Mucosa of stomach (tissue), 1 donor: ENCODE measurements around the gene DNAJC24.

ENCODE experiments used
- H3K27me3 ChIP-seq: one replicate; pipeline ENCODE4 v1.7.0; 2013; ENCODE audit warnings: mild to moderate bottlenecking, low read length; ENCODE audit not compliant: control insufficient read depth, insufficient read depth
- H3K36me3 ChIP-seq: one replicate; pipeline ENCODE4 v1.7.0; 2013; ENCODE audit warnings: low read length; ENCODE audit not compliant: control insufficient read depth, insufficient read depth
- H3K4me1 ChIP-seq: one replicate; pipeline ENCODE4 v1.7.0; 2013; ENCODE audit warnings: mild to moderate bottlenecking, low read length; ENCODE audit not compliant: control insufficient read depth, insufficient read depth
- H3K4me3 ChIP-seq: one replicate; pipeline ENCODE4 v1.7.0; 2013; ENCODE audit warnings: low read length
- H3K9ac ChIP-seq: one replicate; pipeline ENCODE4 v1.7.0; 2013; ENCODE audit warnings: mild to moderate bottlenecking, low read length, moderate library complexity
- H3K9me3 ChIP-seq: one replicate; pipeline ENCODE4 v1.7.0; 2013; ENCODE audit warnings: mild to moderate bottlenecking, low read length, moderate library complexity; ENCODE audit not compliant: control insufficient read depth
- donor health status: Pancreatic carcinoma.

Gene DNAJC24

DNA sequence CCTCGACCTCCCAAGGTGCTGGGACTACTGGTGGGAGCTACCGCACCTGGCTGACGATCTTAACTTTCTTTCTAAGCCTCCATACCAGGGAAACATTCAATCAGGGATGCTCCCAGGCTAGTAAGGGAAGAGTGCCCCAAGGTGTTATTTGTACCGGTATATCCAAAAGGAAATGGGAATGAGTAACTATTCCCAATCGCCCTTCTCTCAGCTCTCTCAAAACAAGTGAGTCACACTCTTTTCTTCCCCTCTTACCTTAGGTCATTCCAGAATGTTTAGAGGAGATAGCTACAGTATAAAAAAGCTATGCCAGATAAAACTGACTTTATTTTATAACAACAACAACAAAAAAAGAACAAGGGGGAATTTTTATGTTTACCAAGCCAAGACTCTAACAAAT lies 13.8 kb upstream of the DNAJC24 start:
- H3K27me3 ChIP-seq: no peaks in the 10 kb centered on the region
- H3K36me3 ChIP-seq: no peaks in the 10 kb centered on the region
- H3K4me3 ChIP-seq: no peak overlapping the region
- no peaks in the 10 kb centered on the region for H3K4me1 ChIP-seq
- H3K9ac ChIP-seq: no peak overlapping the region
- no peaks in the 10 kb centered on the region for H3K9me3 ChIP-seq

DNA sequence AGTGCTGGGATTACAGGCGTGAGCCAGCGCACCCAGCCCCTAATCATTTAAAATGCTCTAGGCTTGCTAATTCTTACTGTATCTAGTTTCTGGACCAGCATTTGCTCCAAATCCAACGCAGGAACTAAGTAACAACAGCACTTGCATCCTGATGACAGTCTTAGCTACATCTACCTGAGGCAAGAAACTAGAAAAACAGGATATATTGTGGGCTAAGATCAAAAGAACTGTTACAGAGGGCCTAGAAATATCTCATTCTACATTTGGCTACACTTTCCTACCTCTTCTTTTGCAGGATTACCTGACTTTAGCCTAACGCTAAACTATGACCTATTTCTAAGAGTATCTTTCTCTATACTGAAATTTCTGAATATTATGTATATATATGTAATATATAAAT lies 7.9 kb upstream of the DNAJC24 start:
- H3K9ac ChIP-seq: no peak overlapping the region
- H3K4me3 ChIP-seq: no peak overlapping the region
- H3K9me3 ChIP-seq: no peaks in the 10 kb centered on the region
- H3K27me3 ChIP-seq: no peaks in the 10 kb centered on the region
- no peaks in the 10 kb centered on the region for H3K4me1 ChIP-seq
- no peaks in the 10 kb centered on the region for H3K36me3 ChIP-seq

DNA sequence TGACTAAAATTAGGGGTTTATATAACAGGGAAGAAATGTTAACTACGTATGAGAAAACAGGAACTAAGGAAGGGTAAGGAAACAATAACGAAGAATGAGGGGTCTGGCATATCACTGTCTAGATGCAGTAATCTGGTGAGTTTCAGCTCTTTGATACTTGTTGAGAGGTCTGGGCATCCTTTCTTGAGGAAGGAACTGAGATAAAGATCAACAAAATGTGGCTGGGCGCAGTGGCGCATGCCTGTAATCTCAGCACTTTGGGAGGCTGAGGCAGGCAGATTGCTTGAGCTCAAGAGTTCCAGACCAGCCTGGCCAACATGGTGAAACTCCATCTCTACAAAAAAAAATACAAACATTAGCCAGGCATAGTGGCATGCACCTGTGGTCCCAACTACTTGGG lies 2.9 kb upstream of the DNAJC24 start:
- no peaks in the 10 kb centered on the region for H3K36me3 ChIP-seq
- H3K9ac ChIP-seq: no peak overlapping the region
- no peaks in the 10 kb centered on the region for H3K4me1 ChIP-seq
- no peak overlapping the region for H3K4me3 ChIP-seq
- no peaks in the 10 kb centered on the region for H3K27me3 ChIP-seq
- H3K9me3 ChIP-seq: no peaks in the 10 kb centered on the region

DNA sequence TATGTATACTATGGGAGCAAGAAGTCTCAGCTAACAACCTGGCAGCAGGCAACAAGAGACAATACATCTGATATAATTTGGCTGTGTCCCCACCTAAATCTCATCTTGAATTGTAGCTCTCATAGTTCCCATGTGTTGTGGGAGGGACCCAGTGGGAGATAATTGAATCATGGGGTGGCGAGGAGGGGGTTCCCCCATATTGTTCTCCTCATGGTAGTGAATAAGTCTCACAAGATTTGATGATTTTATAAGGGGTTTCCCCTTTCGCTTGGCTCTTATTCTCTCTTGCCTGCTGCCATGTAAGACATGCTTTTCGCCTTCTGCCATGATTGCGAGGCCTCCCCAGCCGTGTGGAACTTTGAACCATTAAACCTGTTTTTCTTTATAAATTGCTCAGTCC lies 6.2 kb downstream of the DNAJC24 start:
- Histone ChIP-seq H3K27me3 (no peaks in the 10 kb centered on the region), H3K9me3 (no peaks in the 10 kb centered on the region), H3K4me1 (no peaks in the 10 kb centered on the region), H3K4me3 (no peak overlapping the region), H3K36me3 (no peaks in the 10 kb centered on the region), H3K9ac (no peak overlapping the region)

DNA sequence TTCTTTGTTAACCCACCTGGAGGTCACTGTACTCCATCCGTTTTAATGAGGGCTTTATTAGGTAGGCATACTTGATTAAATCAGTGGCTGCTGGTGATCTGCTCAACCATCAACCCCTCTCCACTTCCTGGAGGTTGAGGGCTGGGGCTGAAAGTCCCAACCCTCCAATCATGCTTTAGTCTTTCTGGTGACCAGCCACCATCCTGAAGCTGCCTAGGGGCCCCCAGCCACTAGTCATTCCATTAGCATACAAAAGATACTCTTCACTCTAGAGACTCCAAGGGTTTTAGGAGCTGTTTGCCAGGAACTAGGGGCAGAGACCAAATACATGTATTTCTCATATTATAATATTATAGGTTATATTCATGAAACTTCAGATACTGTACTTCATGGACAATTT lies 13.5 kb downstream of the DNAJC24 start:
- no peaks in the 10 kb centered on the region for H3K9me3 ChIP-seq
- H3K9ac ChIP-seq: no peak overlapping the region
- no peaks in the 10 kb centered on the region for H3K4me1 ChIP-seq
- H3K4me3 ChIP-seq: no peak overlapping the region
- H3K36me3 ChIP-seq: no peaks in the 10 kb centered on the region
- H3K27me3 ChIP-seq: no peaks in the 10 kb centered on the region

DNA sequence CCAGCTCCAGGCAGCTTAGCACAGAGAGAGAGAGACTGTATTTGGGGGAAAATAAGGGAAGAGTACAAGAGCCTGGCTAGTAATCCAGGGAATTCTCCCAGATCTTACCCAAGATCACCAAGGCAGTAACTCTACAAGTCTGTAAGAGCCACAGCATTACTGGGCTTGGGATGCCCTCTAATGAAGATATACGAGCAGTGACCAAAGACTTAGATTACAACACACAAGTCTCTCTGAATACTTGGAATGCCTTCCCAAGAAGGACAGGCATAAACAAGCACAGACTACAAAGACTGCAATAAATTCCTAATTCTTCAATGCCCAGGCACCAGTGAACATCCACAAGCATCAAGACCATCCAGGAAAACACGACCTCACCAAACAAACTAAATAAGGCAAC lies 17.7 kb downstream of the DNAJC24 start:
- no peaks in the 10 kb centered on the region for H3K27me3 ChIP-seq
- H3K9me3 ChIP-seq: no peaks in the 10 kb centered on the region
- H3K36me3 ChIP-seq: no peaks in the 10 kb centered on the region
- no peaks in the 10 kb centered on the region for H3K4me1 ChIP-seq
- no peak overlapping the region for H3K4me3 ChIP-seq
- no peak overlapping the region for H3K9ac ChIP-seq

DNA sequence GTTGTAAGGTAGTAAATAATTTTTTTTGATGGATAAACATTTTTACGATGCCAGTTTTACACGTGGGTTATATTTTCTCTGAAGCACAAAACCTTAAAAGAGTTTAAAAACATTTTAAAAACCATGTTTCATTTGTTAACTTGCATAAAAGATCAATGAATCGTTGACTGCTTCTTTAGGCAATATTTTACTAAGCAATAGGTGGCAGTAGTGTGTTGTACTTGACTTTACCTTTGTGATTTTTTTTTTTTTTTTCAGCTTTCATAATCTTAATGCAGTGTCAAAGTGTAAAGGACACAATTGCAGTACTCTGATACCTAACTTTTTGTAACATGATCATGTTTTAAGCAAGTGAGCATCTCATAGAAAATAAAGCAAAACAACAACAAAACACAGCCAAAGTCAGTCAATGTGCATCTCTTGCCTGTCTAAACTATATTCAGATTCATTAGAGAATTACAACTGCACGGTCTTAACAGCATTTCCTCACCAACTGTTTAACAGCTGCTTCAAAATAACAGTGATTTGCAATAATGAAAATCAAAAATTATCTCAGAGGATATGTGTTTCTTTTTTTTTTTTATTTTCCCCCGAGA lies 27.7 kb downstream of the DNAJC24 start:
- Histone ChIP-seq H3K9ac (no peak overlapping the region), H3K4me1 (no peaks in the 10 kb centered on the region), H3K36me3 (no peaks in the 10 kb centered on the region), H3K27me3 (no peaks in the 10 kb centered on the region), H3K4me3 (no peak overlapping the region), H3K9me3 (no peaks in the 10 kb centered on the region)

DNA sequence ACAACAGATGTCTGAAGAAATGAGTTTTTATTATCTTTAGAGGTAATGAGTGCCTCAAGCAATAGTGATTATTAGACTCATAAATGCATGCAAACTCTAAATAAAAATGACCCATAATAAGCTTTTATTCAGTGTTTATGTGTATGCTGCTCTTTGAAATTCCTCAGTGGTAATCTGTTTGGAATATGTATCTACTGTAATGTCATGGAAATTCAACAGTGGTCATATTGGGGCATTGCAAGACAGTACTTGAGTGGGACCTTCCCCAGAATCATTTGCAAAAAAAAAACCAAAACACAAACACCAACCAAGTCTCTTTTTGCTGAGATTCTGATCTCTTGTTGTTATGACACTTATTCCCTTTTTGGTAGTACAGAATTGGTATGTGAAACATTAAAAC lies 35.0 kb downstream of the DNAJC24 start:
- H3K9ac ChIP-seq: no peak overlapping the region
- peaks cover 6% of the 10 kb centered on the region for H3K4me1 ChIP-seq
- no peaks in the 10 kb centered on the region for H3K36me3 ChIP-seq
- no peaks in the 10 kb centered on the region for H3K27me3 ChIP-seq
- no peak overlapping the region for H3K4me3 ChIP-seq
- H3K9me3 ChIP-seq: no peaks in the 10 kb centered on the region

DNA sequence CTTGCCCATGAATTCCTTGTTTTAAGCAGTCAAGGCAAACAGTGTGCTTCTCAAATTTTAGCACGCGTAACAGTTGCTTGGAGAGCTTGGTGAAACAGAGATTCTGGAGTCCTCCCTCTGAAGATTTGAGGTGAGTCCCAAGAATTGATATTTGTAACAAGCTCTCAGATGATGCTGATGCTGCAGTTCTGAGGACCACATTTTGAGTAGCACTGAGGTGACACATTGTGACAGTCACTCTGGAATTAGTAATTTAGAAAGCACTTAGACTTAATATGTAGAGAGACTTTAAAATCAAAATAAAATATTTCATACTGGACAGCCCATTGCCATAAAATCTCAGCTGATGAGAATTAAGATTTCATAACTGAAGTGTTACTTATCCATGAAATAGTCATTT lies 38.5 kb downstream of the DNAJC24 start:
- H3K9ac ChIP-seq: no peak overlapping the region
- peaks cover 6% of the 10 kb centered on the region for H3K4me1 ChIP-seq
- no peak overlapping the region for H3K4me3 ChIP-seq
- no peaks in the 10 kb centered on the region for H3K9me3 ChIP-seq
- H3K27me3 ChIP-seq: no peaks in the 10 kb centered on the region
- no peaks in the 10 kb centered on the region for H3K36me3 ChIP-seq

DNA sequence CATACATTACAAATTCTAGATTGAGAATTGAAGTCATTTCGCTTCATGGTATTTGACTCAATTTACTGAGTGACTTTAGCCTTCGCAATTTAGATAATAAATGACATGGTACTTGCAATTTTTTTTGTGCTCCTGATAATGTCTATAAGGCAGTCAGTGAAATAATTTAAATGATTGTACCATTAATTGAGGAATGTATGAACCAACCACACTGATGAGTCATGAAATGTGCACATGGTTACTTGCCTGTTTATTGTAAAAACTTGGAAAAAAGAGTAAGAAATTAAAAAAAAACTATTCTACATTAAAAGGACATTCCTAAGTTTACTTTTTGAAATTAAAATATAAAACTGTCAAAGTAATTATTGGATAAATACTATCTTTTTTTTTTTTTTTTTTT lies 43.3 kb downstream of the DNAJC24 start:
- Histone ChIP-seq H3K4me3 (no peak overlapping the region), H3K27me3 (no peaks in the 10 kb centered on the region), H3K36me3 (no peaks in the 10 kb centered on the region), H3K9ac (no peak overlapping the region), H3K9me3 (no peaks in the 10 kb centered on the region), H3K4me1 (no peaks in the 10 kb centered on the region)

DNA sequence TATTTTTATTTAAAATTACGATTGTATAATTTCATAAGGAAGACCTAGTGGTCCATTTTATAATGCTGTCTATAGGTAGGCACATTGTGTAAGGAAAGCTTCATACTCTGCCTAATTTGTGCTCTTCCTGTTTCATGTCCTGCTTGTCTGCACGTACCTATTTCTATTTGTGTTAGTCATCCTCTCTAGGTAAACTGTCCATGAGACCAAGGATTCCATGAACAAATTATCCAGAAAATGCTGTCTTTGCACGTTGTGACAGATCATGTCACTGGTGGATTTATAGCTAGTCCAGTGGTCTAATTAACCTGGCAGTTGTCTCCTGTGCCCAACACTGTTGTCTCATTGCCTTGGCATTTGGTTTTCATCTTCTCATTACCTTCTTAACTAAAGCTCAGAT lies 44.7 kb downstream of the DNAJC24 start:
- Histone ChIP-seq H3K36me3 (no peaks in the 10 kb centered on the region), H3K4me3 (no peak overlapping the region), H3K9ac (no peak overlapping the region), H3K4me1 (no peaks in the 10 kb centered on the region), H3K27me3 (no peaks in the 10 kb centered on the region), H3K9me3 (no peaks in the 10 kb centered on the region)

DNA sequence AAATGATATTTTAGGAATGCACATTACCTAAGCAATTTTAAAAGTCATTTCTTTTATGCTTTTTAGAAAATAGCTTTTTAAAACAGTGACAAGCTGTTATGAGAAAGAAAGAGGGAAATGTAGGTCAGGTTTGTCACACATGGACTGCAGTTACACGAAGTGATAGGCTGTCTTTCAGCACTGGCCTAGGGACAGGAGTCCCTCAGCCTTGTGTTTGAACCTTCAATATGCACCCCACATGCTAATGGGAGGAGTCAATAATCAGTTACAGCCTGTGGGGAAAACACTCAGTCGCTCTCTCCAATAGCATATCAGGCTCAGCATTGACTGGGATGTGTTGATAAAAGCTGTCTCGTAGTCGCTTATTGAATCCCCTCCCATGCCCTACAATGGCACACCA lies 45.8 kb downstream of the DNAJC24 start:
- no peaks in the 10 kb centered on the region for H3K27me3 ChIP-seq
- no peaks in the 10 kb centered on the region for H3K36me3 ChIP-seq
- H3K4me3 ChIP-seq: no peak overlapping the region
- no peaks in the 10 kb centered on the region for H3K9me3 ChIP-seq
- no peak overlapping the region for H3K9ac ChIP-seq
- H3K4me1 ChIP-seq: no peaks in the 10 kb centered on the region

DNA sequence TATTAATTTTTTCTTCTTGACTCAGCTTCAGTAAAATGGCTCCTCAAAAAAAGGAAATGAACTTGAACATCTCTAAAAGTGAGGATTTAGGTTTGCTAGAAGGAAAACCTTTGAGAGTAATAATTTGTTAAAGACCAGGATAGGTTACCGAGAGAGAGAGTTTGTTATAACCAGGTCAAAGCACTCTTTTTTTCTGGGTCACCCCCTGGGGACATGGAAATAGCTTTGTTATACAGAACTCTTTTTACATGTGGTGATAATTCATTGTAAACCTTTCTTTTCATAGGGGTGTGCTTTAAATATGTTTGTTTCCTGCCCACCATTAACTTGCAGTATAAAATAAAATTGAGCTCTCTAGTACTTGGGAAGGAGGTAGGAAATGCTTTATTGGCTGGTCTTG lies 47.7 kb downstream of the DNAJC24 start:
- H3K9ac ChIP-seq: no peak overlapping the region

More for the DNA sequence above, 47.7 kb downstream of the DNAJC24 start:
- H3K4me3 ChIP-seq: no peak overlapping the region
- no peaks in the 10 kb centered on the region for H3K36me3 ChIP-seq
- no peaks in the 10 kb centered on the region for H3K27me3 ChIP-seq
- H3K4me1 ChIP-seq: no peaks in the 10 kb centered on the region
- no peaks in the 10 kb centered on the region for H3K9me3 ChIP-seq
